BE2C (cell line): ENCODE data around the gene FBLN1.

Source experiments
- DNase-seq: peaks from one replicate; pipeline ENCODE4 v3.0.0-alpha.2; 2020
- H3K27me3 ChIP-seq: fragments of 250-450 bp; sonication (Bioruptor Pico); 2 replicates; pipeline ENCODE4 v1.5.1; 2020; ENCODE audit warnings: mild to moderate bottlenecking
- H3K36me3 ChIP-seq: fragments of 250-450 bp; sonication (Bioruptor Pico); 2 replicates; pipeline ENCODE4 v1.5.1; 2020; ENCODE audit warnings: mild to moderate bottlenecking
- H3K4me1 ChIP-seq: fragments of 250-450 bp; sonication (Bioruptor Pico); 2 replicates; pipeline ENCODE4 v1.5.1; 2020
- H3K4me3 ChIP-seq: 2 replicates; pipeline ENCODE4 v1.5.1; 2011; ENCODE audit warnings: low read depth, low read length
- H3K9me3 ChIP-seq: fragments of 250-450 bp; sonication (Bioruptor Pico); 2 replicates; pipeline ENCODE4 v1.5.1; 2020
- CTCF ChIP-seq: IDR thresholded peaks from 2 replicates; pipeline ENCODE4 v1.5.1; 2012; ENCODE audit warnings: mild to moderate bottlenecking, low read depth, low read length

The FBLN1 gene

GRCh38 chr22:45608763-45609180 is 106.1 kb downstream of the FBLN1 start:
- no peak for TF ChIP-seq CTCF
- H3K4me3 ChIP-seq, result no peak overlapping the region
- peaks cover 2% of the 10 kb centered on the region for H3K4me1 ChIP-seq
- no peaks in the 10 kb centered on the region for H3K27me3 ChIP-seq
- H3K9me3 ChIP-seq, result no peaks in the 10 kb centered on the region
- H3K36me3 ChIP-seq, result no peaks in the 10 kb centered on the region
- no peak for DNase-seq

GRCh38 chr22:45612451-45612901 is 109.8 kb downstream of the FBLN1 start:
- TF ChIP-seq CTCF, result no peak
- no peaks in the 10 kb centered on the region for H3K27me3 ChIP-seq
- peak overlapping the region; percentile 20 for H3K4me3 ChIP-seq
- H3K36me3 ChIP-seq, result no peaks in the 10 kb centered on the region
- no peaks in the 10 kb centered on the region for H3K4me1 ChIP-seq
- H3K9me3 ChIP-seq, result no peaks in the 10 kb centered on the region
- DNase-seq, result peak; percentile 45

- peak; percentile 46 for DNase-seq
- H3K9me3 ChIP-seq, result no peaks in the 10 kb centered on the region
- no peaks in the 10 kb centered on the region for H3K4me1 ChIP-seq
- no peaks in the 10 kb centered on the region for H3K27me3 ChIP-seq
- no peak overlapping the region for H3K4me3 ChIP-seq
- no peaks in the 10 kb centered on the region for H3K36me3 ChIP-seq
- TF ChIP-seq CTCF, result no peak
Observed at GRCh38 chr22:45612940-45613339, 110.3 kb downstream of the FBLN1 start.

- TF ChIP-seq CTCF, result no peak
- Histone ChIP-seq H3K4me3 (no peak overlapping the region), H3K9me3 (no peaks in the 10 kb centered on the region), H3K27me3 (no peaks in the 10 kb centered on the region), H3K4me1 (no peaks in the 10 kb centered on the region), H3K36me3 (no peaks in the 10 kb centered on the region)
- DNase-seq, result no peak
Observed at GRCh38 chr22:45615364-45615763, 112.7 kb downstream of the FBLN1 start.

- no peaks in the 10 kb centered on the region for H3K9me3 ChIP-seq
- H3K27me3 ChIP-seq, result no peaks in the 10 kb centered on the region
- H3K4me3 ChIP-seq, result no peak overlapping the region
- no peaks in the 10 kb centered on the region for H3K36me3 ChIP-seq
- H3K4me1 ChIP-seq, result no peaks in the 10 kb centered on the region
- DNase-seq, result no peak
- no peak for TF ChIP-seq CTCF
Observed at GRCh38 chr22:45616432-45616831, 113.7 kb downstream of the FBLN1 start.

- Histone ChIP-seq H3K27me3 (no peaks in the 10 kb centered on the region), H3K9me3 (no peaks in the 10 kb centered on the region), H3K36me3 (no peaks in the 10 kb centered on the region), H3K4me3 (no peak overlapping the region), H3K4me1 (no peaks in the 10 kb centered on the region)
- TF ChIP-seq CTCF, result no peak
- no peak for DNase-seq
Observed at GRCh38 chr22:45617948-45618347, 115.3 kb downstream of the FBLN1 start.
